ENCODE data around the gene DYRK2.

DYRK2 gene

GRCh38 chr12:67658486-67658885, 9.9 kb downstream of the DYRK2 start:
- Histone ChIP-seq H3K36me3 (peaks cover 12% of the 10 kb centered on the region), H3K4me3 (ENCODE audit: low read depth in 1 of 2, low read length in 1 of 2) (no peak overlapping the region), H3K4me1 (ENCODE audit: control insufficient read depth in 1 of 2, insufficient read depth in 1 of 2, low read depth in 1 of 2, low read length in 1 of 2) (no peaks in the 10 kb centered on the region), H3K27ac (no peak overlapping the region), H3K27me3 (no peaks in the 10 kb centered on the region), H3K9me3 (no peaks in the 10 kb centered on the region)
- no peak for TF ChIP-seq CTCF (IDR thresholded peaks at IDR 0.05)

DNA sequence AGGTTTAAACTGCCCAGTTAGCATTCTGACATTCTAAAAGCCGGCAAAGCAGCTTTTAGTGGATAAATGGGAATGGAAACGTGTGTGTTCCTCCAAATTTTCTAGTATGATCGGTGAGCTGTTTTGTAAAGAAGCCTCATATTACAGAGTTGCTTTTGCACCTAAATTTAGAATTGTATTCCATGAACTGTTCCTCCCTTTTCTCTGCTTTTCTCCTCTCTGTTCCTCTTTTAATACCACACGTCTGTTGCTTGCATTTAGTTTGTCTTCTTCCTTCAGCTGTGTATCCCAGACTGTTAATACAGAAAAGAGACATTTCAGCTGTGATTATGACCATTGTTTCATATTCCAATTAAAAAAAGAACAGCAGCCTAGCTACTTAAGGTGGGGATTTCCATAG, 10.7 kb downstream of the DYRK2 start:
- Histone ChIP-seq H3K27ac (no peak overlapping the region), H3K27me3 (no peaks in the 10 kb centered on the region), H3K4me3 (ENCODE audit: low read depth in 1 of 2, low read length in 1 of 2) (no peak overlapping the region), H3K9me3 (no peaks in the 10 kb centered on the region), H3K36me3 (peaks cover 12% of the 10 kb centered on the region), H3K4me1 (ENCODE audit: control insufficient read depth in 1 of 2, insufficient read depth in 1 of 2, low read depth in 1 of 2, low read length in 1 of 2) (no peaks in the 10 kb centered on the region)
- TF ChIP-seq CTCF (IDR thresholded peaks at IDR 0.05): no peak

DNA sequence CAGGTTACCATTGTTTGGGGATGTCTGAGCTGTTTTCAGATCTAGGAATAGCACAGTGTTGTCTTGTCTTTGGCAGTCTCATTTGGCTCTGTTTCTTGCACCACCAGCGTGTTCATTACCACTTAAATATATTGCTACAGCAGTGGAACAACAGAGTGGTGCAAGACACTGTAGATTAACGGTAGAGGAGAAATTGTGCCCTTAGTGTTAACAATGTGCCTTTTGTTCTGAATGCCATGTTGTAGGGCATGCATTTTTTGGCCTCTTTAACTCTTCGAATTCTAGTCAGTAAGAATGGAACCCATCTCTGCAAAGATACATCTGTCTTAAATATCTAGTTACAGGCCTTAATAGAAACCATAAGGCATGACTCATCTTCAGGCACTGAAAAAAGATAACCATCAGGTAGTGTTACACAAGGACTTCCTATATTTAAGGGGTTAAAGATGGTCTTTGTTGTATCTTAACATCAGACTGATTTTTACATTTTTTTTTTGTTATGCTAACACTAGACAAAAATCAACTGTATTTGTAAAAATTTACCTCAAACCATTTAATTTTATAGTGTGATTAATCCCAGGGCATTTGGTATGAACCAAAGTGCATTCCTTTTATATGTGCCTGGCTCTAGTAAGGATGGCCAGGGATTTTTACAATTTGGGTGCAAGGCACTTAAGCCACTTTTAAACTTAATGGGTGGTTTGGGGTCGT, 12.9 kb downstream of the DYRK2 start:
- no peak for TF ChIP-seq CTCF (IDR thresholded peaks at IDR 0.05)
- Histone ChIP-seq H3K27ac (no peak overlapping the region), H3K4me1 (ENCODE audit: control insufficient read depth in 1 of 2, insufficient read depth in 1 of 2, low read depth in 1 of 2, low read length in 1 of 2) (no peaks in the 10 kb centered on the region), H3K9me3 (no peaks in the 10 kb centered on the region), H3K4me3 (ENCODE audit: low read depth in 1 of 2, low read length in 1 of 2) (no peak overlapping the region), H3K36me3 (peaks cover 12% of the 10 kb centered on the region), H3K27me3 (no peaks in the 10 kb centered on the region)

DNA sequence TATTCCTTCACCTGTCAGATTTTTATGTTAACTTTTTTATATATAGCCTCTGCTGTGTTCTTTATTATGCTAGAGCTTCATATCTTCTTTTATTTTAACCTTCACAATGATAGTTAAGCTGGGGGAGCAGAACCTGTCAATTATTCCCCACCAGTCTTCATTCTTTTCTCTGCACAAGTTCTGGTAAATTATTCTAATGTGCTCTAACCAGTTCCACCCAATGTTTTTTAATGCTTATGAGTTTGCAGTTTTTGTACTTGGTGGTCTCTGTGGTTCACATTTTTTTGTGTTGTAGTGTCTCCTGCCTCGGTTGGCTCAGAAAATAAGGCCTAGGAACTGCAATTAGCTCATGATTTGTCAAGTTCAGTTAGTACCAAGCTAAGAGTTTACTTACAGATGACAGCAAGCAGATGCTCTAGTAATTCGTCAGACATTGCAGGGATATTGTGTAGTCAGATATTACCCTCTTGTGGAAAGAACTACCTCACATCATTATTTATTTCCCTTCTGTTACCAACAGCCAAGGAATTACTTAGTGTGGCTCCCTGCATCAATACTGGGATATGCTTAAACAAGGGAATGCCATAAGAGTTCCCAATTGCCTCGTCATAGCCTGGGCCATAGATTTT, 14.5 kb downstream of the DYRK2 start:
- peaks cover 5% of the 10 kb centered on the region for H3K36me3 ChIP-seq
- no peaks in the 10 kb centered on the region for H3K27me3 ChIP-seq
- TF ChIP-seq CTCF (IDR thresholded peaks at IDR 0.05): no peak
- no peak overlapping the region for H3K27ac ChIP-seq
- no peaks in the 10 kb centered on the region for H3K9me3 ChIP-seq
- no peak overlapping the region for H3K4me3 ChIP-seq (ENCODE audit: low read depth in 1 of 2, low read length in 1 of 2)
- H3K4me1 ChIP-seq (ENCODE audit: control insufficient read depth in 1 of 2, insufficient read depth in 1 of 2, low read depth in 1 of 2, low read length in 1 of 2): no peaks in the 10 kb centered on the region

GRCh38 chr12:67664171-67664570, 15.6 kb downstream of the DYRK2 start:
- no peaks in the 10 kb centered on the region for H3K27me3 ChIP-seq
- no peak for TF ChIP-seq CTCF (IDR thresholded peaks at IDR 0.05)
- no peaks in the 10 kb centered on the region for H3K4me1 ChIP-seq (ENCODE audit: control insufficient read depth in 1 of 2, insufficient read depth in 1 of 2, low read depth in 1 of 2, low read length in 1 of 2)
- no peaks in the 10 kb centered on the region for H3K9me3 ChIP-seq
- no peak overlapping the region for H3K27ac ChIP-seq
- H3K36me3 ChIP-seq: no peaks in the 10 kb centered on the region
- H3K4me3 ChIP-seq (ENCODE audit: low read depth in 1 of 2, low read length in 1 of 2): no peak overlapping the region
